GM23248 (cell line): Measurements from ENCODE around the gene SERTAD1.

Experiments used
- EZH2 ChIP-seq: fragments of 200-600 bp; sonication (generic); IDR thresholded peaks from 2 replicates; pipeline ENCODE4 v1.6.1; 2018; ENCODE audit warnings: antibody characterized with exemption, mild to moderate bottlenecking; ENCODE audit not compliant: insufficient read depth, poor library complexity, severe bottlenecking
- EZH2phosphoT487 ChIP-seq: fragments of 200-600 bp; sonication (generic); IDR thresholded peaks from 2 replicates; pipeline ENCODE4 v1.6.1; 2018; ENCODE audit warnings: antibody characterized with exemption, moderate library complexity, mild to moderate bottlenecking, low read depth; ENCODE audit not compliant: insufficient read depth

DNA sequence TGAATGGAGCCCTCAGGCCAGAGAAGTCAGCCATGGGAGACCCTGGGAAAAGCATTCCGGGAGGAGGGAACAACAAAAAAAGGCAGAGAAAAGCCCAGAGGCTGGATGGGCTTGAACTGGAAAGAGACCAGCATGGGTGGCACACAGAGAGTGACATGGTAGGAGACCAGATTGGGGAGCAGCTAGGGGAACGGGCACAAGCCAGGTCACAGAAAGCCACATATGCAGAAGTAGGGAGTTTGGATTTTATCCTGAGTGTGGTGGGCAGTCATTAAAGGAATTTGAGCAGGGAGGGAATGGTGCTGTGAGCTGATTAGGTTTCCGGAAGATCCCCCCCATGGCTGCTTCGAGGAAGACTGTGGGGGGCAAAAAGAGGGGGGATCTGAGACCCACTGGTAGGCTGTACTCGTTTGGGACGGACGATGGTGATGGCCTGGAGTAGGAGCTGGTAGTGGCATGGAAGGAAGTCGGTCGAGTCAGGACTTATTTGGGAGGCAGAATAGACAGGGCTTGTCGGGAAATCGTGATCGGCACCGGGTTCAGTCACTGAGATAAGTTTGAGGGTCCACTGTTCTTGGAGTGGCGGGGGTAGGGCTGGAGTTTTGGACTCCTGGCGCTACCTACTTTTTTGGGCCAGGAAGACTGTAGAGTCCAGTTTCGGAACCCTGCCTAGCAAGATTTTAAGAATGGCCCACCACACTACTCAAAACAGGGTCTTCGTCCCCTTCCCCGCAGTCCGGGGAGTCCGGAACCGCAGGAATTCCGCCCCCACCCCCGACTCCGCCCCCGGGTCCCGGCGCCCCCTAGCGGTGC, 949 bp downstream of the SERTAD1 start:
- TF ChIP-seq EZH2, result no peak
- TF ChIP-seq EZH2phosphoT487, result no peak
